ENCODE results near the gene MLLT3. TPM values are rescaled to one million over a fixed set of nuclear protein-coding genes. Genes with fewer than 3 reads are reported as not detected.
A peak's percentile ranks its signal among the peaks of the same experiment; 100 is the strongest.

MLLT3 gene
- polyA plus RNA-seq, 12 donors = 52.4 to 110 (median 69.0) TPM; not detected in 1

- no peak for DNase-seq
Observed at GRCh38 chr9:20352591-20352990, 269.7 kb downstream of the MLLT3 start.

GRCh38 chr9:20351715-20352114 lies 270.6 kb downstream of the MLLT3 start:
- no peak for DNase-seq

GRCh38 chr9:20349568-20349967 lies 272.7 kb downstream of the MLLT3 start:
- no peak for DNase-seq

- DNase-seq = no peak
Observed at GRCh38 chr9:20343325-20343724, 279.0 kb downstream of the MLLT3 start.

GRCh38 chr9:20340511-20340861 lies 281.8 kb downstream of the MLLT3 start:
- DNase-seq = no peak

- DNase-seq = no peak
Observed at GRCh38 chr9:20335668-20336332, 286.5 kb downstream of the MLLT3 start.

GRCh38 chr9:20333991-20334390 lies 288.3 kb downstream of the MLLT3 start:
- DNase-seq = no peak

GRCh38 chr9:20331095-20331685 lies 291.1 kb downstream of the MLLT3 start:
- DNase-seq = no peak

- no peak for DNase-seq
Observed at GRCh38 chr9:20330688-20331087, 291.6 kb downstream of the MLLT3 start.

GRCh38 chr9:20326516-20326915 lies 295.8 kb downstream of the MLLT3 start:
- no peak for DNase-seq

GRCh38 chr9:20325008-20325407 lies 297.3 kb downstream of the MLLT3 start:
- no peak for DNase-seq

- DNase-seq = no peak
Observed at GRCh38 chr9:20322212-20322611, 300.1 kb downstream of the MLLT3 start.

- peak; percentile 12 for DNase-seq
Observed at GRCh38 chr9:20321423-20322082, 300.7 kb downstream of the MLLT3 start.

GRCh38 chr9:20320921-20321320 lies 301.4 kb downstream of the MLLT3 start:
- no peak for DNase-seq

GRCh38 chr9:20319641-20320337 lies 302.5 kb downstream of the MLLT3 start:
- no peak for DNase-seq

GRCh38 chr9:20319241-20319640 lies 303.1 kb downstream of the MLLT3 start:
- DNase-seq = no peak

GRCh38 chr9:20317701-20318100 lies 304.6 kb downstream of the MLLT3 start:
- DNase-seq = no peak

GRCh38 chr9:20316372-20316771 lies 305.9 kb downstream of the MLLT3 start:
- no peak for DNase-seq

- no peak for DNase-seq
Observed at GRCh38 chr9:20315677-20316076, 306.6 kb downstream of the MLLT3 start.

- no peak for DNase-seq
Observed at GRCh38 chr9:20314981-20315380, 307.3 kb downstream of the MLLT3 start.

GRCh38 chr9:20313415-20313814 lies 308.9 kb downstream of the MLLT3 start:
- DNase-seq = no peak

- DNase-seq = no peak
Observed at GRCh38 chr9:20312732-20313131, 309.6 kb downstream of the MLLT3 start.

GRCh38 chr9:20310024-20310423 lies 312.3 kb downstream of the MLLT3 start:
- no peak for DNase-seq

All from muscle of arm (tissue), 12 donors.